Colon (tissue), 2 donors: ENCODE results near the gene CDK2AP2.
"Not testable (repeated sequence)": the region's sequence is repeated elsewhere in the genome, so short reads cannot be mapped to it uniquely, and the experiment has no call there.

Experiments
- FAIRE-seq: peaks from 2 replicates; lab custom pipeline; 2012; peaks lifted over from hg19 to GRCh38; lab: Jason Lieb, UNC
- donor health status: control.
- donor health status: control.

Gene CDK2AP2

GRCh38 chr11:67523556-67524479 is 15.9 kb upstream of the CDK2AP2 start:
- no peak for FAIRE-seq

- no peak for FAIRE-seq
These were observed 15.0 kb upstream of the CDK2AP2 start, which contains the start of gene CABP2 for GRCh38 chr11:67522844-67523555. Gene CABP2 (minus strand): TSS chr11:67523446. CDS start chr11:67523326, 120 bp downstream.

DNA sequence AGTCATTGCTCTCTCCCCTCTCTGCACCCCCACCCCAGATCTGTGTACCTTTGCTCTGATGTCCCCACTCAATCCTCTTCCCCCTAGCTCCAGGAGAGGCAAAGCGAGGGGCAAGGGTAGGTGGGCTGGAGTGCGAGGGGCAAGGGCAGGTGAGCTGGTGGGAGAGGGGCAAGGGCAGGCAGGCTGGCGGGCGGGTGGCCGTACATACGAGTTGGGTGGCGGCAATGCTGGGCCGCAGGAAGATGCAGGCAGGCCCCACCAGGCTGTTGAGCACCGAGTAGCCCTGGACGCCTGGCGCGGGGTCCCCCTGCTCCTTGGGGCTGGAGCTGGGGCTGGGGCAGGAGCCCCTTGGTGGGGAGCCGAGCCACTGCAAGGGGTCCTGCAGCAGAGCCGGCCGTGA is 14.4 kb upstream of the CDK2AP2 start:
- FAIRE-seq: no peak

DNA sequence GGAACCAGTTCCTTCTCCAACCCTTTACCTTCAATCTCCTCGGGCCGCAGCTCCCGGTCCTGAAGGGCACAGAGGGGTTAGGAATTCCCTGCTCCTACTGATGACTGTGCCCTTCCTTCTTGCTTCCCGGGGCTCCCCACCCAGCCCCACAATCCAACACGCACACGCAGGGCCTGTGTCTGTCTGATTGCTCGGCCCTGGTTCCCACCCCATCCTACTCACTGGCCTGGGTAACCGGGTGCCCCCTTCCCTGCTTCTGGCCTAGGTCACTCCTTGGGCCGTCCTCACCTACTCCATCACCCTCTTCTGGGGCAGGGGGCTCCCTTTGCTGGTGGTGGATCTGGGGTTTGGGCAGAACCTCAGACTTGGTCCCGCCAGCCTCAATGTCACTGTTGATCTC is 14.0 kb upstream of the CDK2AP2 start:
- no peak for FAIRE-seq

DNA sequence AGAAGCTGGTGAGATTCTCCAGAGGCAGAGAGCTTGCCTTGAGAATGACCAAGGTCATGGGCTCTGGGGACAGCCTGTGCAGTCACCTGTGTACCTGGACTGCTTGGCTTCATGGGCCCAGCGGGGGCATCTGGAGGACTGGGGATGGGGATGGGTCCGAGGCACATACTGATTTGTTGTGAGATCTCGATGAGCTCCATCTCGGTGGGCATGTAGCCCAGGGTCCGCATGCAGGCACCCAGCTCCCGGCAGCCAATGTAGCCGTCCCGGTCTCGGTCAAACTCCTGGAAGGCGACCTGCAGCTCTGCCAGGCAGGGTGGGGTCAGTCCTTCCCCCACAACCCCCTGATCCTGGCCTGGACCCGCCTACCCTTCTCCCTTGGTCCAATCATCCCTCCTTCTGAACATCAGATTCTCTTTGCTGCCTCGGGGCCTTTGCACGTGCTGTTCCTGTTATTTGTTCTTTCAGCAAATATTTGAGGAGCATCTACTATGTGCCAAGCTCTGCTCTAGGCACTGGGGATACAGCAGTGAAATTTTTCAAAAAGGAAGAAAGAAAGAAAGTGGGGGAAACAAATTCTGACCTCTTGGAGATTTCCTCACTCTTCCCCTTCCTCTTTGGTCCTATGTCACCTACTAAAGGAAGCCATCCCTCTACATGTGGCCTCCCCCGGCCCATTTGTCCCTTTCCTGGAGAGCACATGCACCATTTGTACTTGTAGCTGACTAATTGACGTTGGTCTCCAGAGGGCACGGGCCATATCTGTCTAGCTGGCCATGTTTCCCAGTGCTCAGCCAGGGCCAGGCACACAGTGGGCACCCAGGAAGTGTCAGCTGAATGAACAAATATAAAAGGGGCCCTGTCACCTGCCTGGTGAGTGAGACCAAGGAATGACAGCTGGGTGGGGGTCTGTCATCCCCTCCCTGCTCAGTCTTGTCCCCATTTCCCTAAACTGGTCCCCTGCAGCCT is 13.2 kb upstream of the CDK2AP2 start:
- FAIRE-seq: no peak

DNA sequence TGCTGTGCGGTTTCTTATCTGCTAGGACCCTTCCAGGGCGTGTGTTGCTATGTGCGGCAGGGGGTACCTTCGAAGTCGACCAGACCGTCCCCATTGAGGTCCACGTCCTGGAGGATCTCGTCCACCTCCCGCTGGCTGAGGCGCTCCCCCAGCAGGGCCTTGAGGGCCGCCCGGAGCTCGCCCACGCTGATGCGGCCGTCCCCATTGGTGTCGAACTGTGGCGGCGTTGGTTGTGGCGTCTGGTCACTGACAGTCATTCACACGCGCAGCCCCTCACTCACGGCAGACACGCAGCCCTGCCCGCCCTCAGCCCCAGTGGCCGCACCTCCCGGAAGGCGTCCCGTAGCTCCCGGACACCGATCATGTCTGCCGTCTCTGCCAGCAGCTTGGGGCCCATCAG is 11.8 kb upstream of the CDK2AP2 start:
- FAIRE-seq: no peak

- FAIRE-seq: no peak
These were observed 10.0 kb upstream of the CDK2AP2 start for GRCh38 chr11:67517784-67518552.

GRCh38 chr11:67516806-67517205 is 8.8 kb upstream of the CDK2AP2 start:
- no peak for FAIRE-seq

GRCh38 chr11:67514116-67514515 is 6.2 kb upstream of the CDK2AP2 start:
- FAIRE-seq: no peak

DNA sequence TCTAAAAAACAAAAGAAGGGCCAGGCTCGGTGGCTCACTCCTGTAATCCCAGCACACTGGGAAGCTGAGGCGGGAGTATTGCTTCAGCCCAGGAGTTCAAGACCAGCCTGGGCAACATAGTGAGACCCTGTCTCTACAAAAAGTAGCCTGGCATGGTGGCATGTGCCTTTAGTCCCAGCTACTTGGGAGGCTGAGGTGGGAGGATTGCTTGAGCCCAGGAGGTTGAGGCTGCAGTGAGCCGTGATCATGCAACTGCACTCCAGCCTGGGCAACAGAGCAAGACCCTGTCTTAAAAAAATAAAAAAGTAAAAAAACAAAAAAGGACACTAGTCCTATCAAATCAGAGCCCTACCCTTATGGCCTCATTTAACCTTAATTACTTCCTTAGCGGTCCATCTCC is 3.6 kb upstream of the CDK2AP2 start:
- FAIRE-seq: not testable (repeated sequence)

DNA sequence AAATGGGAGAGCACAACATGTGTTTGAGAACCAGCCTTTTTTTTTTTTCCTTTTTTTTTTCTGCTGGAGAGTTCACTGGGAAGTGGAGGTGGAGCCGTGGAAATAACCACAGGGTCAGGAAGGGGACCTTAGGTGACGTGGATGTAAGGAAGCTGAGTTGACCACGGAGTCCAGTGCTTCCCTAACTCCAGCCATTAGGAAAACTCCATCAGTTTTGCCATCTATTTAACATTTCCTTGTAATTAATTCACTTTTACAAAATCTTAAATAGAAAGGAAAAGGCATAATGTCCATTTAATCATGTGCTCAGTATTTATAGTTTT is 2.0 kb upstream of the CDK2AP2 start:
- FAIRE-seq: no peak

- no peak for FAIRE-seq
These were observed 642 bp upstream of the CDK2AP2 start for GRCh38 chr11:67508486-67509121.

DNA sequence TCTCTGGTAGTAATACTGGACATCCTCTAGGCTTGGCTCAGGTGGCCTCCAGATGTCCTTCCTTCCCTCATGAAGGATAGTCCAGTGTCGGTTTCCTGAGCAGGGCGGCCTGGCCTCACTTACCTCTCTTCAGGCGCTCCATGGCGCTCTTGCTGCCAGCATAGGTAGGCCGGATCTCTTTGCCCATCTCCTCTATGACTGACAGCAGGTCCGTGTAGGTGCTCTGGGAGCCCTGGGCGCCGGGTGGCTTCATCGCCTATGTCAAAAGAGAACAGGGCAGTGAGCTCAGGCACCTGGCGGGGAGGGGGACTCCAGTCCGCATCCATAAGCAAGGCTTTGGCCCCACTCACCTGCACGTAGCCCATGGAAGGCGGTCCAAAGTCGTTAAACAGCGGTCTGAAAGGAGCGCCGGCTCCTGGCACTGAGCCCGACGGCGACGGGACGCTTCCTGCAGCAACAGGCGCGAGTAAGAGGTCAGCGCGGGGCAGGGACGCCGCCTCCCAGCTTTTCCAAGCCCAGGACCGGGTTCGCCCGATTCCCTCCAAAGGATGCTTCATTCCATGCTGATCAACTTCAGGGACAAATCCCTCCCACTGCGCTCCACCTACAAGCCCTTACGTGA is 609 bp downstream of the CDK2AP2 start:
- FAIRE-seq: no peak

DNA sequence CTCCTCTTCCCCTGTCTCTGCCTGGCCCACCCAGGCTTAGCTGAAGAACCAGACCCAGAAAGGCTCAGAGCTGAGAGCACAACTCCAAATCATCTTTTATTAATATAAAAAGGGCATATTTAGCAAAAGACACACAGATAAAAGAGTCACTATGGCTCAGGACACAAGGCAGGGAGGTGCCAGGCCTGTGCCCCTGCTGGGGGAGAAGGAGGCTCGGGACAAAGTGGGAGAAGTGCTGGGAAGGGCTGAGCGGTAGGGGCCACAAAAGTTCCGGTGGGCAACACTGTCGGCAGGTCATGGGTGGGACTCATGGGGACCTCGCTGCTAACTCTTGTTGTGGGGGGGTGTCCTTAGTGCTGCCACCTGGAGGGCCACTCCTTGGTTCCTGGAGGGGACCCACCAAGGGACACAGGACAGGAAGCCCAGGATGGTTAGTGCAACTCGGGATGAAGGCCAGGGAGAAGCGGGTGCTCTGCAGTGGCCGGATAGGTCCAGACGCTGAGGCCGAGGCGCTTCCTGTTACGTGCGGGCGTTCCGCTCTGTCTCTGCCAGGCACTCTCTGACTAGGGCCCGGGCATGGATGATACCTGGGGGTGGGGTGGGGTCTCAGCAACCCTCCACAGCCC is 1.4 kb downstream of the CDK2AP2 start:
- FAIRE-seq: no peak

GRCh38 chr11:67505605-67506396 is 2.2 kb downstream of the CDK2AP2 start:
- no peak for FAIRE-seq

DNA sequence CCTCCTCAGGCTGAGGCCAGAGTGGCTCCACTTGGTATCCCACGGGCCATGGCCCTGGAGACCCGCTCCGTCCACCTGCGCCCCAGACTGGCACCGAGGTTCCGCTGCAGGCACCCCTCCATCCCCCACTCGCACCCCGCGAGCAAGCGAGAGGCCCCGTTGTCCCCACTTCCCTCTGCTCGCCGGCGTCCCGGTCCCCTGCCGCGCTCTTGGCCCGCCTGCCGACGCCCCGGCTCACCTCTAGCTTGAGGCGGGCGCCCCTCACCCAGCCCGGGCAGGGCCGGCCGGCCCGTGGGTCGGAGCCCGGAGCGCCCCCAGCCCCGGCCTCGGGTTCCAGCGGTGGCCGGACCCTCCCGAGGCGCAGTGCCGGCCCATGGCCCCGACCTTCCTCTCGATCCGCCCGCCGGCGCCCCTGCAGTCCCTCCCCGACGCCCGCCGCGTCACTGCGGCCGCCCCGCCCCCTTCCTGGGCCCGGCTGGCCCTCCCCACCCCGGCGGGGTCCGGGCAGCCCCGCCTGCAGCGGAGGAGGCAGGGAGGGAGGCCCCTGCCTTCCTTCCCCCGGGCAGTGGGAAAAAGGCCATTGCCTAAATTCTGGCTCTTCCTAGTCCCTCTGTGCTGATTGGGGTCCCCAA is 2.9 kb downstream of the CDK2AP2 start, which contains the start of gene PITPNM1:
Gene PITPNM1, minus strand, starts transcription at position 414 of the 632 bp plus-strand sequence. CDS start 1,183 bp downstream, outside the sequence.
- no peak for FAIRE-seq

GRCh38 chr11:67504005-67504949 is 3.7 kb downstream of the CDK2AP2 start:
- FAIRE-seq: no peak
